GM19455 (cell line): ENCODE data around the gene LHX2.

Experiments used
- ATAC-seq: cut with Tn5 transposase; IDR thresholded peaks from one replicate; pipeline ENCODE4 v1.9.1; 2021; ENCODE audit not compliant: unreplicated experiment

LHX2 gene

GRCh38 chr9:124012368-124013301, 1.1 kb downstream of the LHX2 start:
- ATAC-seq, result no peak

GRCh38 chr9:124013309-124014210, 2.0 kb downstream of the LHX2 start:
- no peak for ATAC-seq

GRCh38 chr9:124014211-124014955, 2.8 kb downstream of the LHX2 start:
- ATAC-seq, result no peak

GRCh38 chr9:124014956-124015660, 3.5 kb downstream of the LHX2 start:
- no peak for ATAC-seq

- no peak for ATAC-seq
Observed at GRCh38 chr9:124015661-124016131, 4.1 kb downstream of the LHX2 start.

- no peak for ATAC-seq
Observed at GRCh38 chr9:124016175-124017050, 4.8 kb downstream of the LHX2 start.

GRCh38 chr9:124017051-124017928, 5.7 kb downstream of the LHX2 start:
- no peak for ATAC-seq

GRCh38 chr9:124017929-124018729, 6.6 kb downstream of the LHX2 start:
- ATAC-seq, result no peak

GRCh38 chr9:124018730-124019697, 7.4 kb downstream of the LHX2 start:
- ATAC-seq, result no peak

GRCh38 chr9:124019771-124020519, 8.4 kb downstream of the LHX2 start:
- ATAC-seq, result no peak

- ATAC-seq, result no peak
Observed at GRCh38 chr9:124020520-124021384, 9.2 kb downstream of the LHX2 start.

- ATAC-seq, result no peak
Observed at GRCh38 chr9:124021385-124021769, 9.8 kb downstream of the LHX2 start.

- ATAC-seq, result no peak
Observed at GRCh38 chr9:124022201-124023121, 10.9 kb downstream of the LHX2 start.

GRCh38 chr9:124024107-124024506, 12.5 kb downstream of the LHX2 start:
- ATAC-seq, result no peak
